ENCODE results near the gene CD47.

Gene CD47

DNA sequence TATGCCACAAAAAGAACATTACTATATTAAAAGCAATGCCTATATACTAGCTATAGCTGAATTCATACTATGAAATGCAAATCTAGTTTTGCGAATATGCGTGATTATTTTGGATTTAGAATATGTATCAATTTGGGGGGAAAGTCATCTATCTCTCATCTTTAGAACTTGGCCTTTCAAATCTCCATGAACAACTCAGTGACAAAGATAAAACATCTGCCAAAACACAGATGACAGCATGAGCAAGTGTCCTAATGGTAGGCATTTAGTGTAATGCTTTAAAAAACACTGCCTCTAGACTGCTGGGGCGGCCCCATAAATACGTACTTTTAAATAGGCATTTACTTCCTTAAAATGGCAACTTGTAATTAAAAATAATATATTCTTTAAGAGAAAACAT, 2.7 kb downstream of the CD47 start:
- no peak overlapping the region for H3K4me3 ChIP-seq (ENCODE audit: low read depth, low read length)
- TF ChIP-seq, protein P1, sequence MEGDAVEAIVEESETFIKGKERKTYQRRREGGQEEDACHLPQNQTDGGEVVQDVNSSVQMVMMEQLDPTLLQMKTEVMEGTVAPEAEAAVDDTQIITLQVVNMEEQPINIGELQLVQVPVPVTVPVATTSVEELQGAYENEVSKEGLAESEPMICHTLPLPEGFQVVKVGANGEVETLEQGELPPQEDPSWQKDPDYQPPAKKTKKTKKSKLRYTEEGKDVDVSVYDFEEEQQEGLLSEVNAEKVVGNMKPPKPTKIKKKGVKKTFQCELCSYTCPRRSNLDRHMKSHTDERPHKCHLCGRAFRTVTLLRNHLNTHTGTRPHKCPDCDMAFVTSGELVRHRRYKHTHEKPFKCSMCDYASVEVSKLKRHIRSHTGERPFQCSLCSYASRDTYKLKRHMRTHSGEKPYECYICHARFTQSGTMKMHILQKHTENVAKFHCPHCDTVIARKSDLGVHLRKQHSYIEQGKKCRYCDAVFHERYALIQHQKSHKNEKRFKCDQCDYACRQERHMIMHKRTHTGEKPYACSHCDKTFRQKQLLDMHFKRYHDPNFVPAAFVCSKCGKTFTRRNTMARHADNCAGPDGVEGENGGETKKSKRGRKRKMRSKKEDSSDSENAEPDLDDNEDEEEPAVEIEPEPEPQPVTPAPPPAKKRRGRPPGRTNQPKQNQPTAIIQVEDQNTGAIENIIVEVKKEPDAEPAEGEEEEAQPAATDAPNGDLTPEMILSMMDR (IDR thresholded peaks at IDR 0.05; ENCODE audit: low read depth, low read length, missing control alignments) = no peak
- DNase-seq (ENCODE audit: low read depth) = no peak
- in situ Hi-C loops (cut with HindIII; ENCODE audit: low sequenced_read_pairs) = no loop called here

DNA sequence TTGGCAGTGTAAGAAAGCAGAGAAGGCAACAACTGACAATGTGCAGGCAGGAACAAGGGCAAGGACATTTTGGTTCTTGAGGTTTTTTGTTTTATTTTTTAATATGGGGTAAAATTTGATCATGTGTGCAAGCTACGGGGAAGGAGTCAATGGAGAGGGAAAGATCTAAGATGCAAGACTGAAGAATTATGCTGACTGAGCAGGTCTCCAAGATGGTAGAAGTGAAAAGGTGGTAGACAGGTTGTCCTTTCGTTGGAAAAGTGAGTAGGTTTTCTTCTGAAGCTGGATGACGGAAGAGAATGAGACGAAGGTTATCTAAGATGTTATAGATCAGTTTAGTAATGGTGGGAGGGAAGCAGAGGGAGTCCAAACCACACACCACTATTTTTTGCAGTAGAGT, 4.2 kb downstream of the CD47 start:
- DNase-seq (ENCODE audit: low read depth) = no peak
- TF ChIP-seq, protein P1 (IDR thresholded peaks at IDR 0.05; ENCODE audit: low read depth, low read length, missing control alignments) = no peak
- H3K4me3 ChIP-seq (ENCODE audit: low read depth, low read length) = no peak overlapping the region
- in situ Hi-C loops (cut with HindIII; ENCODE audit: low sequenced_read_pairs) = no loop called here

DNA sequence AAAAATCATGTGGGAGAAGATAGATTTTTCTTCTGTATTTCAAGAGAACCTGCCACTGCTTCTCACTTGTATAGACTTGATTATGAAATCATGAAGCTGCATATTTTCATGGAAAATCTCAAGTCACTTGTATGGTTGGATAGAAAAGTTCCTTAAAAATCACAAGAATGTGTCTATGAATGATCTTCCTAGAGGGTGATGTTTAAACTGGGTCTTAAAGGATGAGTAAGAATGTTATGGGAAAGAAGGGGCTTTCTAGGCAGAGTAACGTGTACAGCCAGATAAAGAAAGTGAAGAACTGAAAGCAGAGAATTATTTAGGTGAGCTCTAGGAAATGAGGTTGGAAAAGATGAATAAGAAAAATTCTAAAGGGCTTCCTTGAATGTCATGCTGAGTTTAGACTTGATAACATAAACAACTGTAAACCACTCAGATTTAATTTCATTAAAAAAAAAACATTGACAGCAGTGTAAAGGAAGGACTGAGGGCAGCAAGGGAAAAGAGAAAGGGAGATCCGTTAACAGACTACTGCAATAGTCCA, 5.0 kb downstream of the CD47 start:
- no peak for DNase-seq (ENCODE audit: low read depth)
- H3K4me3 ChIP-seq (ENCODE audit: low read depth, low read length) = no peak overlapping the region
- in situ Hi-C loops (cut with HindIII; ENCODE audit: low sequenced_read_pairs) = no loop called here
- TF ChIP-seq, protein P1 (IDR thresholded peaks at IDR 0.05; ENCODE audit: low read depth, low read length, missing control alignments) = no peak

DNA sequence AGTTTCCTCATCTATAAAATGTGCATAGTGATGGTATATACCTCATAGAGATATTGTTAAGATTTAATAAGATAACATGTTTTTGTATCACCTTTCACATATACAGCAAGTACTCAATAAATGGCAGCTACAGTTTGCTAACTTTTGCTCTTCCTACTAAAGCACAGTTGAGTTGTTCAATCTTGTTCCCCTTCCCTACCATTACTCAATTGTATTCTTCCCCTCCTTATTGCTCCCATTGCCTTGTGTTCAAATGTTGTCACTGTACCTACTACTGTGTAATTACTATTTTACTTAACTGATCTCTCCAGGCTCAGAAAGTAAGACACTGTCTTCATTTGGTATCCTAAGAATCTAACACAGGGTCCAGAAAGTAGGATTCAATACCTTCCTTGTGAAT, 5.5 kb downstream of the CD47 start:
- in situ Hi-C loops (cut with HindIII; ENCODE audit: low sequenced_read_pairs) = no loop called here
- TF ChIP-seq, protein P1 (IDR thresholded peaks at IDR 0.05; ENCODE audit: low read depth, low read length, missing control alignments) = no peak
- no peak overlapping the region for H3K4me3 ChIP-seq (ENCODE audit: low read depth, low read length)
- DNase-seq (ENCODE audit: low read depth) = no peak

DNA sequence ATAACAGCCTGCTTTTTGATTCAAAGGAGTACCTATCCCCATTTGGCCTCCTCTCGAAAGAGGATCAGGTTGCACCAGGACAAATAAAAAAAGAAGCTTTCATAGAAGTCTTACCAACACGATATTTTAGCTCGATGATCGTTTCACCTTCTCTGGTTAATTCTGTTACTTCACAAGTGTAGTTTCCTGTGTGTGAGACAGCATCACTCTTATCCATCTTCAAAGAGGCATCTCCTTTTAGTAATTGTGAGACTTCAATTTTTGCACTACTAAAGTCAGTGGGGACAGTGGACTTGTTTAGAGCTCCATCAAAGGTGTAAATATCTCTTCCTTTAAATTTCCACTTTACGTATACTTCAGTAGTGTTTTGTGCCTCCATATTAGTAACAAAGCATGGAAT, 11.0 kb downstream of the CD47 start:
- no peak overlapping the region for H3K4me3 ChIP-seq (ENCODE audit: low read depth, low read length)
- TF ChIP-seq, protein P1 (IDR thresholded peaks at IDR 0.05; ENCODE audit: low read depth, low read length, missing control alignments) = no peak
- DNase-seq (ENCODE audit: low read depth) = no peak
- in situ Hi-C loops (cut with HindIII; ENCODE audit: low sequenced_read_pairs) = no loop called here

DNA sequence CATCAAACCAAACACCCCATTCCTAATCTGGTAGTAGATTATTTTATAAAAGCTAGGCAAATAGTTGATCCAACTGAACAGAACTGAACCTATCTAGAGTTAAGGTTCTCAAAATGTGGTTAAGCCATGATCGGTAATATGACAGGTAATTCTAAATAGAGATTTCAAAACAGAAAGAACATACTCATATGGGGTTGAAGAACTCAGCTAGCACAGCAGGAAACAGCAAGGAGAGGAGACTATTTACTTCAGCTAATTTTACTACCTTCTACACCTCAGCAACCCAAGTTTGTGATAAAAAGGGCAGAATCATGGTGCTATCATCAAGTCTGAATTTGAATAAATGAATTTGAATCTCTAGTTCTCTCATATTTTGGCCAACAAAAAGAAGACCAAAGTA, 11.8 kb downstream of the CD47 start:
- in situ Hi-C loops (cut with HindIII; ENCODE audit: low sequenced_read_pairs) = no loop called here
- TF ChIP-seq, protein P1 (IDR thresholded peaks at IDR 0.05; ENCODE audit: low read depth, low read length, missing control alignments) = no peak
- no peak overlapping the region for H3K4me3 ChIP-seq (ENCODE audit: low read depth, low read length)
- no peak for DNase-seq (ENCODE audit: low read depth)

DNA sequence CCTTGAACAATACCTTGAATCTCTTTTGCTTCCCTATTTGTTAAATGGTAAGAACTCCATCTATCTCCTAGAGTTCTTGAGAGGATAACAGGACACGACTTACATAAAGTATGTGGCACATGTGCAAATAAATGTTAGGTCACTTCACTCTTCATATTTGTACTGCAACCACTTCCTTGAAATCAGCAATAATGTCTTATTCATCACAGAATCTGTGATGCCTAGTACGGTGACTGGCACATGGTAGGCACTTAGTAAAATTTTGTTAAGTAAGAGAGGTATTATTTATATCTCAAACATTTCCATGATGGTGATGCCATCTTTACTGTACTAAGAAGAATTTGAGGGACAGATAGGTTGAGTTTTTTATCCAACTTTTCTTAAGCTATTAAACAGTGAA, 14.3 kb downstream of the CD47 start:
- no peak for DNase-seq (ENCODE audit: low read depth)
- TF ChIP-seq, protein P1 (IDR thresholded peaks at IDR 0.05; ENCODE audit: low read depth, low read length, missing control alignments) = no peak
- in situ Hi-C loops (cut with HindIII; ENCODE audit: low sequenced_read_pairs) = no loop called here
- H3K4me3 ChIP-seq (ENCODE audit: low read depth, low read length) = no peak overlapping the region

Data from astrocyte of the cerebellum (primary cell).